Measurements from ENCODE around the gene SYCN.
"Not testable (repeated sequence)": the region's sequence is repeated elsewhere in the genome, so short reads cannot be mapped to it uniquely, and the experiment has no call there.

The SYCN gene

GRCh38 chr19:39203372-39204341 is at the start of gene SYCN:
SYCN (minus strand) TSS chr19:39204263; CDS start chr19:39204254, 9 bp downstream.
- no peak for DNase-seq (ENCODE audit: low read depth)

- no peak for DNase-seq (ENCODE audit: low read depth)
Measured at GRCh38 chr19:39253374-39254149, 49.5 kb upstream of the SYCN start.

GRCh38 chr19:39252458-39252857 is 48.4 kb upstream of the SYCN start:
- DNase-seq (ENCODE audit: low read depth): no peak

- DNase-seq (ENCODE audit: low read depth): no peak
Measured at GRCh38 chr19:39251846-39252245, 47.8 kb upstream of the SYCN start.

- DNase-seq (ENCODE audit: low read depth): no peak
Measured at GRCh38 chr19:39251081-39251480, 47.0 kb upstream of the SYCN start.

- DNase-seq (ENCODE audit: low read depth): no peak
Measured at GRCh38 chr19:39248806-39249205, 44.7 kb upstream of the SYCN start, which contains the start of gene IFNL4. IFNL4 (minus strand) TSS chr19:39248856.

- no peak for DNase-seq (ENCODE audit: low read depth)
Measured at GRCh38 chr19:39247701-39248664, 43.9 kb upstream of the SYCN start.

GRCh38 chr19:39246951-39247669 is 43.0 kb upstream of the SYCN start:
- DNase-seq (ENCODE audit: low read depth): peak; percentile 19

GRCh38 chr19:39245166-39245565 is 41.1 kb upstream of the SYCN start:
- not testable (repeated sequence) for DNase-seq (ENCODE audit: low read depth)

- DNase-seq (ENCODE audit: low read depth): not testable (repeated sequence)
Measured at GRCh38 chr19:39244410-39245100, 40.5 kb upstream of the SYCN start, which contains the start of gene IFNL3. IFNL3 (minus strand) TSS chr19:39245006; CDS start chr19:39244967, 39 bp downstream.

- not testable (repeated sequence) for DNase-seq (ENCODE audit: low read depth)
Measured at GRCh38 chr19:39243741-39244140, 39.7 kb upstream of the SYCN start.

GRCh38 chr19:39240421-39240820 is 36.4 kb upstream of the SYCN start:
- no peak for DNase-seq (ENCODE audit: low read depth)

- DNase-seq (ENCODE audit: low read depth): no peak
Measured at GRCh38 chr19:39238944-39239343, 34.9 kb upstream of the SYCN start.

GRCh38 chr19:39238209-39238608 is 34.1 kb upstream of the SYCN start:
- no peak for DNase-seq (ENCODE audit: low read depth)

- peak; percentile 27 for DNase-seq (ENCODE audit: low read depth)
Measured at GRCh38 chr19:39237200-39238184, 33.4 kb upstream of the SYCN start.

GRCh38 chr19:39236527-39236926 is 32.5 kb upstream of the SYCN start:
- no peak for DNase-seq (ENCODE audit: low read depth)

- no peak for DNase-seq (ENCODE audit: low read depth)
Measured at GRCh38 chr19:39232708-39233107, 28.6 kb upstream of the SYCN start.

GRCh38 chr19:39230096-39230764 is 26.2 kb upstream of the SYCN start:
- DNase-seq (ENCODE audit: low read depth): no peak

Measured in activated T-cell treated with anti-CD3 and anti-CD28 coated beads for 24 hours (primary cell).